A673 (cell line): Measurements from ENCODE around the gene ZNF385C. TPM values are rescaled to one million over a fixed set of nuclear protein-coding genes. Genes with fewer than 3 reads are reported as not detected.
A peak's percentile ranks its signal among the peaks of the same experiment; 100 is the strongest.

ENCODE experiments used
- BruUV-seq: library from RNA; stranded (reverse); fragments of 400-500 nt; replicated peaks from 2 replicates; lab custom pipeline; 2021; lab: Mats Ljungman, UMichigan
- CTCF ChIA-PET: fragments of 300-600 bp; sonication (Branson Sonifier 250); formaldehyde crosslinking; loops from one replicate; lab custom pipeline; 2022; ENCODE audit warnings: antibody characterized with exemption; lab: Charles Lee
- POLR2A ChIA-PET: fragments of 300-600 bp; sonication (Branson Sonifier 250); formaldehyde crosslinking; loops from one replicate; lab custom pipeline; 2022; ENCODE audit warnings: antibody characterized with exemption; ENCODE audit not compliant: low non-redundant PET; lab: Charles Lee
- DNase-seq: peaks from one replicate; pipeline ENCODE4 v3.0.0-alpha.2; 2015; ENCODE audit warnings: low spot score
- H3K27ac ChIP-seq: fragments of 200-600 bp; sonication (generic); 2 replicates; pipeline ENCODE4 v1.5.1; 2016; ENCODE audit warnings: mixed run types, low read depth, mild to moderate bottlenecking, mixed read lengths, antibody characterized with exemption, low read length; ENCODE audit not compliant: poor library complexity, severe bottlenecking
- H3K27me3 ChIP-seq: fragments of 200-600 bp; sonication (generic); replicated peaks from 2 replicates; pipeline ENCODE4 v1.6.1; 2017; ENCODE audit warnings: mixed run types, low read depth, mild to moderate bottlenecking, mixed read lengths, antibody characterized with exemption, low read length; ENCODE audit not compliant: insufficient read depth, poor library complexity
- H3K36me3 ChIP-seq: fragments of 200-600 bp; sonication (generic); 2 replicates; pipeline ENCODE4 v1.6.1; 2016; ENCODE audit warnings: mixed run types, mild to moderate bottlenecking, mixed read lengths, antibody characterized with exemption, low read length; ENCODE audit not compliant: insufficient read depth, poor library complexity, severe bottlenecking
- H3K4me1 ChIP-seq: fragments of 200-600 bp; sonication (generic); 2 replicates; pipeline ENCODE4 v1.6.1; 2017; ENCODE audit warnings: mixed run types, mild to moderate bottlenecking, mixed read lengths, antibody characterized with exemption, low read length; ENCODE audit not compliant: insufficient read depth, poor library complexity, severe bottlenecking
- H3K4me3 ChIP-seq: fragments of 200-600 bp; sonication (generic); 2 replicates; pipeline ENCODE4 v1.5.1; 2016; ENCODE audit warnings: low read depth, mixed run types, mild to moderate bottlenecking, mixed read lengths, low read length; ENCODE audit not compliant: poor library complexity, severe bottlenecking
- H3K9me3 ChIP-seq: fragments of 200-600 bp; sonication (generic); 2 replicates; pipeline ENCODE4 v1.6.1; 2016; ENCODE audit warnings: mixed run types, low read depth, mild to moderate bottlenecking, mixed read lengths, antibody characterized with exemption, low read length; ENCODE audit not compliant: poor library complexity, severe bottlenecking
- CTCF ChIP-seq: fragments of 300-800, 200-600 bp; sonication (generic); conservative IDR thresholded peaks from 2 replicates; pipeline ENCODE4 v1.5.1; 2017; ENCODE audit warnings: low read depth, mild to moderate bottlenecking, antibody characterized with exemption, low read length, moderate library complexity, mixed read lengths
- EZH2 ChIP-seq: fragments of 200-600 bp; sonication (generic); IDR thresholded peaks from 2 replicates; pipeline ENCODE4 v1.6.1; 2017; ENCODE audit warnings: borderline replicate concordance, low read depth, mild to moderate bottlenecking, mixed read lengths, antibody characterized with exemption, low read length; ENCODE audit not compliant: poor library complexity, severe bottlenecking
- intact Hi-C: fragments of 100-400 bp; cut with micrococcal nuclease; formaldehyde crosslinking; loops from one replicate; pipeline ENCODE4 v1.10.0; 2022; ENCODE audit not compliant: unreplicated experiment
- total RNA-seq: library from RNA; stranded (reverse); gene quantifications from 2 replicates; pipeline ENCODE4 v1.2.3, GENCODE V29; 2021

Gene ZNF385C
- total RNA-seq, 1 experiment from 2014 or later = 0.17 TPM

- no peaks in the 10 kb centered on the region for H3K36me3 ChIP-seq
- no peaks in the 10 kb centered on the region for H3K4me1 ChIP-seq
- H3K27ac ChIP-seq = no peak overlapping the region
- POLR2A ChIA-PET = no interaction called here
- BruUV-seq = no TSS peak
- no peaks in the 10 kb centered on the region for H3K27me3 ChIP-seq
- H3K9me3 ChIP-seq = no peaks in the 10 kb centered on the region
- CTCF ChIA-PET = interaction anchor here (0.5 kb wide), 1 partner anchor 283 kb away, joined by 3 read pairs; the partner anchor contains the start of gene JUP
- H3K4me3 ChIP-seq = no peak overlapping the region
- no peak for TF ChIP-seq CTCF
- no peak for TF ChIP-seq EZH2
- intact Hi-C loops = no loop called here
- DNase-seq = no peak
These were observed 29.3 kb downstream of the ZNF385C start for GRCh38 chr17:42068979-42069378.

GRCh38 chr17:42067371-42068091 lies 30.7 kb downstream of the ZNF385C start:
- Histone ChIP-seq H3K27me3 (no peaks in the 10 kb centered on the region), H3K9me3 (no peaks in the 10 kb centered on the region), H3K27ac (no peak overlapping the region), H3K4me1 (no peaks in the 10 kb centered on the region), H3K4me3 (no peak overlapping the region), H3K36me3 (no peaks in the 10 kb centered on the region)
- intact Hi-C loops = no loop called here
- DNase-seq = peak; percentile 44
- CTCF ChIA-PET = interaction anchor here (0.9 kb wide), 1 partner anchor 12 kb away, joined by 3 read pairs; no protein-coding TSS in a partner anchor
- no TSS peak for BruUV-seq
- POLR2A ChIA-PET = no interaction called here
- TF ChIP-seq EZH2 (no peak), CTCF (peak; percentile 80)

GRCh38 chr17:42065201-42065600 lies 33.1 kb downstream of the ZNF385C start:
- H3K4me1 ChIP-seq = no peaks in the 10 kb centered on the region
- H3K27me3 ChIP-seq = no peaks in the 10 kb centered on the region
- ChIA-PET POLR2A (no interaction called here), CTCF (no interaction called here)
- H3K9me3 ChIP-seq = no peaks in the 10 kb centered on the region
- TF ChIP-seq CTCF (no peak), EZH2 (no peak)
- no peak overlapping the region for H3K4me3 ChIP-seq
- no peak for DNase-seq
- intact Hi-C loops = no loop called here
- H3K27ac ChIP-seq = no peak overlapping the region
- BruUV-seq = no TSS peak
- H3K36me3 ChIP-seq = no peaks in the 10 kb centered on the region
